ENCODE results near the gene UBA6.

GRCh38 chr4:67604749-67605148 lies 96.2 kb downstream of the UBA6 start:
- no peak for TF ChIP-seq POLR2AphosphoS5 (IDR thresholded peaks at IDR 0.05)
- no peak for TF ChIP-seq POLR2A (IDR thresholded peaks at IDR 0.05)
- TF ChIP-seq, protein P1, sequence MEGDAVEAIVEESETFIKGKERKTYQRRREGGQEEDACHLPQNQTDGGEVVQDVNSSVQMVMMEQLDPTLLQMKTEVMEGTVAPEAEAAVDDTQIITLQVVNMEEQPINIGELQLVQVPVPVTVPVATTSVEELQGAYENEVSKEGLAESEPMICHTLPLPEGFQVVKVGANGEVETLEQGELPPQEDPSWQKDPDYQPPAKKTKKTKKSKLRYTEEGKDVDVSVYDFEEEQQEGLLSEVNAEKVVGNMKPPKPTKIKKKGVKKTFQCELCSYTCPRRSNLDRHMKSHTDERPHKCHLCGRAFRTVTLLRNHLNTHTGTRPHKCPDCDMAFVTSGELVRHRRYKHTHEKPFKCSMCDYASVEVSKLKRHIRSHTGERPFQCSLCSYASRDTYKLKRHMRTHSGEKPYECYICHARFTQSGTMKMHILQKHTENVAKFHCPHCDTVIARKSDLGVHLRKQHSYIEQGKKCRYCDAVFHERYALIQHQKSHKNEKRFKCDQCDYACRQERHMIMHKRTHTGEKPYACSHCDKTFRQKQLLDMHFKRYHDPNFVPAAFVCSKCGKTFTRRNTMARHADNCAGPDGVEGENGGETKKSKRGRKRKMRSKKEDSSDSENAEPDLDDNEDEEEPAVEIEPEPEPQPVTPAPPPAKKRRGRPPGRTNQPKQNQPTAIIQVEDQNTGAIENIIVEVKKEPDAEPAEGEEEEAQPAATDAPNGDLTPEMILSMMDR (IDR thresholded peaks at IDR 0.05) = no peak
- TF ChIP-seq EP300 (IDR thresholded peaks at IDR 0.05) = no peak
